HepG2 (cell line): ENCODE measurements around the gene SLC22A7. TPM values are rescaled to one million over a fixed set of nuclear protein-coding genes. Genes with fewer than 3 reads are reported as not detected.

Experiments
- AGO2 ChIP-seq: fragments of 200-400 bp; formaldehyde crosslinking; optimal IDR thresholded peaks from 2 replicates; pipeline ENCODE3; 2017; ENCODE audit warnings: mild to moderate bottlenecking, low read depth, low read length, moderate library complexity
- ARID2 ChIP-seq: sonication (generic); formaldehyde crosslinking; IDR thresholded peaks from 2 replicates; pipeline ENCODE4 v1.8.1; 2022; ENCODE audit warnings: mild to moderate bottlenecking, missing genetic modification reagents, borderline replicate concordance
- DMAP1 ChIP-seq: IDR thresholded peaks from 2 replicates; pipeline ENCODE4 v1.6.1; 2016
- ERF ChIP-seq: IDR thresholded peaks from 2 replicates; pipeline ENCODE4 v1.6.1; 2018; ENCODE audit warnings: missing biosample characterization, missing genetic modification reagents
- GABPA ChIP-seq, 2 experiments: IDR thresholded peaks; 2 replicates each; pipeline ENCODE4 v1.6.1; 2011 to 2016; ENCODE audit warnings: low read depth in 2 of 2, low read length in 1 of 2, missing biosample characterization in 1 of 2, missing genetic modification characterization in 1 of 2
- KAT8 ChIP-seq: IDR thresholded peaks from 2 replicates; pipeline ENCODE4 v1.6.1; 2016; ENCODE audit warnings: missing genetic modification reagents, missing compliant biosample characterization
- RAD51 ChIP-seq: fragments of 450-650 bp; IDR thresholded peaks from 2 replicates; pipeline ENCODE4 v1.6.1; 2016; ENCODE audit warnings: borderline replicate concordance
- REXO4 ChIP-seq: sonication (generic); formaldehyde crosslinking; IDR thresholded peaks from 2 replicates; pipeline ENCODE4 v1.8.0; 2022; ENCODE audit warnings: missing genetic modification reagents, mild to moderate bottlenecking, borderline replicate concordance
- SMAD9 ChIP-seq: sonication (generic); formaldehyde crosslinking; IDR thresholded peaks from 2 replicates; pipeline ENCODE4 v1.5.1; 2020; ENCODE audit warnings: mild to moderate bottlenecking, missing genetic modification reagents
- SP140L ChIP-seq: sonication (generic); formaldehyde crosslinking; IDR thresholded peaks from 2 replicates; pipeline ENCODE4 v1.4.0; 2020; ENCODE audit warnings: missing genetic modification reagents, borderline replicate concordance
- SRSF1 ChIP-seq: fragments of 200-400 bp; formaldehyde crosslinking; optimal IDR thresholded peaks from 2 replicates; pipeline ENCODE3; 2017; ENCODE audit warnings: mild to moderate bottlenecking, low read depth, low read length, moderate library complexity
- SRY ChIP-seq: sonication (generic); formaldehyde crosslinking; IDR thresholded peaks from 2 replicates; pipeline ENCODE4 v1.8.0; 2022; ENCODE audit warnings: mild to moderate bottlenecking, missing genetic modification reagents
- THAP11 ChIP-seq: IDR thresholded peaks from 2 replicates; pipeline ENCODE4 v1.6.1; 2016; ENCODE audit warnings: missing biosample characterization, missing genetic modification reagents
- TRIM24 ChIP-seq: sonication (generic); formaldehyde crosslinking; IDR thresholded peaks from 2 replicates; pipeline ENCODE4 v1.8.0; 2022; ENCODE audit warnings: mild to moderate bottlenecking, missing genetic modification reagents
- TSC22D2 ChIP-seq: sonication (generic); formaldehyde crosslinking; IDR thresholded peaks from 2 replicates; pipeline ENCODE4 v1.5.1; 2020; ENCODE audit warnings: missing genetic modification reagents, mild to moderate bottlenecking, borderline replicate concordance
- U2AF2 ChIP-seq: fragments of 200-400 bp; formaldehyde crosslinking; IDR thresholded peaks from 2 replicates; pipeline ENCODE4 v1.6.1; 2017; ENCODE audit warnings: low read depth, mild to moderate bottlenecking, low read length
- YY1 ChIP-seq: IDR thresholded peaks from 2 replicates; pipeline ENCODE4 v1.6.1; 2011; ENCODE audit warnings: low read length, low read depth, moderate library complexity, mild to moderate bottlenecking; ENCODE audit not compliant: insufficient read depth, insufficient replicate concordance
- ZBED4 ChIP-seq: sonication (generic); formaldehyde crosslinking; IDR thresholded peaks from 2 replicates; pipeline ENCODE4 v1.4.0; 2020; ENCODE audit warnings: missing genetic modification reagents, borderline replicate concordance
- ZMAT3 ChIP-seq: sonication (generic); formaldehyde crosslinking; conservative IDR thresholded peaks from 2 replicates; pipeline ENCODE4 v1.7.0; 2021; ENCODE audit warnings: missing genetic modification reagents
- ZNF10 ChIP-seq: sonication (generic); formaldehyde crosslinking; IDR thresholded peaks from 2 replicates; pipeline ENCODE4 v1.4.0; 2020; ENCODE audit warnings: mild to moderate bottlenecking, low read depth, missing genetic modification reagents, borderline replicate concordance
- ZNF234 ChIP-seq: sonication (generic); formaldehyde crosslinking; conservative IDR thresholded peaks from 2 replicates; pipeline ENCODE4 v1.5.1; 2020; ENCODE audit warnings: mild to moderate bottlenecking, missing genetic modification reagents
- ZNF557 ChIP-seq: sonication (generic); formaldehyde crosslinking; IDR thresholded peaks from 2 replicates; pipeline ENCODE4 v1.4.0; 2020; ENCODE audit warnings: missing genetic modification reagents
- ZNF614 ChIP-seq: IDR thresholded peaks from 2 replicates; pipeline ENCODE4 v1.6.1; 2018; ENCODE audit warnings: missing biosample characterization, missing genetic modification reagents, inconsistent platforms, borderline replicate concordance
- ZNF672 ChIP-seq: sonication (generic); formaldehyde crosslinking; IDR thresholded peaks from 2 replicates; pipeline ENCODE4 v1.8.1; 2022; ENCODE audit warnings: missing genetic modification reagents
- polyA plus RNA-seq, 8 experiments: library from polyadenylated mRNA; depleted of rRNA in 3 of 8; stranded (reverse) in 7 of 8; unstranded in 1 of 8; fragments of >200 nt; fragmentation: Illumina TruSeq in 4 of 8; extraction: Trizol in 4 of 8; gene quantifications; 2 replicates each; pipeline versions ENCODE4 v1.2.1 to v1.2.3, GENCODE V29; 2011 to 2016; ENCODE audit warnings: low read depth in 4 of 8, missing spikeins in 1 of 8, mixed read lengths in 1 of 8; ENCODE audit not compliant: insufficient read depth in 1 of 8
- total RNA-seq, 5 experiments: library from RNA; depleted of rRNA; stranded (reverse); fragments of >200 nt; fragmentation: Illumina TruSeq; extraction: Trizol; gene quantifications; 2 replicates each; pipeline ENCODE4 v1.2.3, GENCODE V29; 2016; ENCODE audit warnings: low read depth in 1 of 5

Gene SLC22A7
- total and polyA plus RNA-seq, 2 of the 13 experiments (the other 11 are each of a cell fraction or from before 2014, with no cell fraction given) = 5.3 to 22.6 TPM

- TF ChIP-seq TSC22D2 (peak; percentile 72; the same call in 1 of the 2 replicates), RAD51 (no peak), ZNF614 (0 out of 2 replicates have a peak, but pooled peaks have one; percentile 22), SMAD9 (CRISPR knock-in tag) (no peak), GABPA (IDR thresholded peaks at IDR 0.05; ENCODE audit: low read depth, low read length) (no peak), GABPA (CRISPR knock-in tag; IDR thresholded peaks at IDR 0.05; ENCODE audit: low read depth) (no peak), THAP11 (0 out of 2 replicates have a peak, but pooled peaks have one; percentile 41), DMAP1 (CRISPR knock-in tag) (0 out of 2 replicates have a peak, but pooled peaks have one; percentile 32), ZBED4 (0 out of 2 replicates have a peak, but pooled peaks have one; percentile 33), ERF (0 out of 2 replicates have a peak, but pooled peaks have one; percentile 39), TRIM24 (CRISPR knock-in tag) (no peak), KAT8 (0 out of 2 replicates have a peak, but pooled peaks have one; percentile 45), ZNF10 (CRISPR knock-in tag) (no peak), U2AF2 (no peak), ZNF672 (CRISPR knock-in tag) (no peak), ZNF234 (CRISPR knock-in tag) (no peak), AGO2 (no peak), ZMAT3 (CRISPR knock-in tag) (no peak), REXO4 (CRISPR knock-in tag) (no peak), ZNF557 (0 out of 2 replicates have a peak, but pooled peaks have one; percentile 19), SRY (CRISPR knock-in tag) (no peak), YY1 (no peak), SP140L (0 out of 2 replicates have a peak, but pooled peaks have one; percentile 35), SRSF1 (no peak), ARID2 (CRISPR knock-in tag) (no peak)
Observed at GRCh38 chr6:43334466-43335095, 36.5 kb downstream of the SLC22A7 start (continued).
